Tibial nerve (tissue), 4 donors: ENCODE results near the gene CD81.

Experiments
- CTCF ChIP-seq, 5 experiments: fragments of 200-600 bp in 3 of 5; fragments of 450-650 bp in 2 of 5; sonication (generic) in 3 of 5; IDR thresholded peaks; one replicate each; pipeline ENCODE4 v1.5.1; 2016 to 2019; ENCODE audit warnings: antibody characterized with exemption in 5 of 5, mild to moderate bottlenecking in 3 of 5, moderate library complexity in 2 of 5
- EP300 ChIP-seq, 2 donors: sonication (generic); formaldehyde crosslinking; IDR thresholded peaks; one replicate each; pipeline ENCODE4 v1.6.1; 2017; ENCODE audit warnings: antibody characterized with exemption in 2 of 2, mild to moderate bottlenecking in 1 of 2
- POLR2A ChIP-seq, 2 donors: fragments of 450-650 bp; IDR thresholded peaks; one replicate each; pipeline ENCODE4 v1.6.1; 2017; ENCODE audit warnings: antibody characterized with exemption in 2 of 2, mild to moderate bottlenecking in 2 of 2, moderate library complexity in 2 of 2

GRCh38 chr11:2383852-2384804 lies 7.0 kb downstream of the CD81 start:
- TF ChIP-seq CTCF (IDR thresholded peaks at IDR 0.05) (no peak), POLR2A (IDR thresholded peaks at IDR 0.05) (no peak), EP300 (IDR thresholded peaks at IDR 0.05) (no peak)
